HEK293 (cell line): ENCODE measurements around the gene METTL16.

Experiments used
- CTCF ChIP-seq: fragments of 450-650 bp; formaldehyde crosslinking; IDR thresholded peaks from 2 replicates; pipeline ENCODE4 v1.5.1; 2016; ENCODE audit warnings: missing biosample characterization, missing genetic modification characterization
- KLF1 ChIP-seq: fragments of 450-650 bp; formaldehyde crosslinking; IDR thresholded peaks from 2 replicates; pipeline ENCODE4 v1.5.1; 2016; ENCODE audit warnings: missing biosample characterization, missing genetic modification characterization
- MZF1 ChIP-seq: fragments of 450-650 bp; formaldehyde crosslinking; IDR thresholded peaks from 2 replicates; pipeline ENCODE4 v1.5.1; 2017; ENCODE audit warnings: missing biosample characterization, missing genetic modification characterization, borderline replicate concordance
- PRDM4 ChIP-seq: fragments of 450-650 bp; formaldehyde crosslinking; IDR thresholded peaks from 2 replicates; pipeline ENCODE4 v1.5.1; 2017; ENCODE audit warnings: missing biosample characterization, missing genetic modification characterization
- SALL2 ChIP-seq: fragments of 450-650 bp; formaldehyde crosslinking; IDR thresholded peaks from 2 replicates; pipeline ENCODE4 v1.5.0; 2017; ENCODE audit warnings: missing biosample characterization, mild to moderate bottlenecking, missing genetic modification characterization, borderline replicate concordance
- ZNF266 ChIP-seq: fragments of 450-650 bp; formaldehyde crosslinking; IDR thresholded peaks from 2 replicates; pipeline ENCODE4 v1.5.1; 2016; ENCODE audit warnings: missing biosample characterization, missing genetic modification characterization, low read depth
- ZNF37A ChIP-seq: fragments of 450-650 bp; IDR thresholded peaks from 2 replicates; pipeline ENCODE4 v1.5.1; 2018; ENCODE audit warnings: missing biosample characterization, missing genetic modification characterization
- ZNF404 ChIP-seq: fragments of 450-650 bp; formaldehyde crosslinking; IDR thresholded peaks from 2 replicates; pipeline ENCODE4 v1.5.1; 2017; ENCODE audit warnings: missing biosample characterization, missing genetic modification characterization
- ZNF501 ChIP-seq: fragments of 450-650 bp; formaldehyde crosslinking; IDR thresholded peaks from 2 replicates; pipeline ENCODE4 v1.5.1; 2016; ENCODE audit warnings: missing biosample characterization, missing genetic modification characterization
- ZNF610 ChIP-seq: fragments of 450-650 bp; formaldehyde crosslinking; IDR thresholded peaks from 2 replicates; pipeline ENCODE4 v1.5.1; 2016; ENCODE audit warnings: missing biosample characterization, missing genetic modification characterization, borderline replicate concordance
- TF ChIP-seq, protein P1 (sequence below): fragments of 450-650 bp; formaldehyde crosslinking; IDR thresholded peaks from 2 replicates; pipeline ENCODE4 v1.5.1; 2017; ENCODE audit warnings: missing biosample characterization, missing genetic modification characterization
- TF ChIP-seq, protein P2 (sequence below): fragments of 450-650 bp; formaldehyde crosslinking; IDR thresholded peaks from 2 replicates; pipeline ENCODE4 v1.5.1; 2016; ENCODE audit warnings: missing biosample characterization, missing genetic modification characterization
- TF ChIP-seq, protein P3 (sequence below): fragments of 450-650 bp; formaldehyde crosslinking; IDR thresholded peaks from 2 replicates; pipeline ENCODE4 v1.5.1; 2016; ENCODE audit warnings: missing biosample characterization, missing genetic modification characterization

DNA sequence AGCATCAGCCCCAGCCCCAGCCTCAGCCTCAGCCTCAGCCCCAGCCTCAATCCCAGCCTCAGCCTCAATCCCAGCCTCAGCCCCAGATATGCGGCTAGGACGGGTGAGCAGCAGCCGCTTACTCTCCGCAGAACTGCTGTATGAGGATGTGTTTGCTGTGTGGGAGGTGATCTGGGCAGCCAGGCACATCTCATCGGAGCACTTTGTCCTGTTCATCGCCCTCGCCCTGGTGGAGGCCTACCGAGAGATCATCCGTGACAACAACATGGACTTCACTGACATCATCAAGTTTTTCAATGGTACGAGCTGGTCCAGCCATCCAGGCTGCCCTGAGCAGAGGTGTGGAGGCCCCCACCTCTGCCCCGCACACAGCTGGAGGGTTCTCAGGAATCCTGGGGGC is 132.8 kb downstream of the METTL16 start:
- no peak for TF ChIP-seq CTCF (tag by site-specific recombination)
- TF ChIP-seq, protein P1, sequence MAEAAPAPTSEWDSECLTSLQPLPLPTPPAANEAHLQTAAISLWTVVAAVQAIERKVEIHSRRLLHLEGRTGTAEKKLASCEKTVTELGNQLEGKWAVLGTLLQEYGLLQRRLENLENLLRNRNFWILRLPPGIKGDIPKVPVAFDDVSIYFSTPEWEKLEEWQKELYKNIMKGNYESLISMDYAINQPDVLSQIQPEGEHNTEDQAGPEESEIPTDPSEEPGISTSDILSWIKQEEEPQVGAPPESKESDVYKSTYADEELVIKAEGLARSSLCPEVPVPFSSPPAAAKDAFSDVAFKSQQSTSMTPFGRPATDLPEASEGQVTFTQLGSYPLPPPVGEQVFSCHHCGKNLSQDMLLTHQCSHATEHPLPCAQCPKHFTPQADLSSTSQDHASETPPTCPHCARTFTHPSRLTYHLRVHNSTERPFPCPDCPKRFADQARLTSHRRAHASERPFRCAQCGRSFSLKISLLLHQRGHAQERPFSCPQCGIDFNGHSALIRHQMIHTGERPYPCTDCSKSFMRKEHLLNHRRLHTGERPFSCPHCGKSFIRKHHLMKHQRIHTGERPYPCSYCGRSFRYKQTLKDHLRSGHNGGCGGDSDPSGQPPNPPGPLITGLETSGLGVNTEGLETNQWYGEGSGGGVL (tag by site-specific recombination): no peak
- TF ChIP-seq KLF1: no peak
- TF ChIP-seq, protein P2, sequence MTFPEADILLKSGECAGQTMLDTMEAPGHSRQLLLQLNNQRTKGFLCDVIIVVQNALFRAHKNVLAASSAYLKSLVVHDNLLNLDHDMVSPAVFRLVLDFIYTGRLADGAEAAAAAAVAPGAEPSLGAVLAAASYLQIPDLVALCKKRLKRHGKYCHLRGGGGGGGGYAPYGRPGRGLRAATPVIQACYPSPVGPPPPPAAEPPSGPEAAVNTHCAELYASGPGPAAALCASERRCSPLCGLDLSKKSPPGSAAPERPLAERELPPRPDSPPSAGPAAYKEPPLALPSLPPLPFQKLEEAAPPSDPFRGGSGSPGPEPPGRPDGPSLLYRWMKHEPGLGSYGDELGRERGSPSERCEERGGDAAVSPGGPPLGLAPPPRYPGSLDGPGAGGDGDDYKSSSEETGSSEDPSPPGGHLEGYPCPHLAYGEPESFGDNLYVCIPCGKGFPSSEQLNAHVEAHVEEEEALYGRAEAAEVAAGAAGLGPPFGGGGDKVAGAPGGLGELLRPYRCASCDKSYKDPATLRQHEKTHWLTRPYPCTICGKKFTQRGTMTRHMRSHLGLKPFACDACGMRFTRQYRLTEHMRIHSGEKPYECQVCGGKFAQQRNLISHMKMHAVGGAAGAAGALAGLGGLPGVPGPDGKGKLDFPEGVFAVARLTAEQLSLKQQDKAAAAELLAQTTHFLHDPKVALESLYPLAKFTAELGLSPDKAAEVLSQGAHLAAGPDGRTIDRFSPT: no peak
- TF ChIP-seq PRDM4 (tag by site-specific recombination): no peak
- TF ChIP-seq, protein P3, sequence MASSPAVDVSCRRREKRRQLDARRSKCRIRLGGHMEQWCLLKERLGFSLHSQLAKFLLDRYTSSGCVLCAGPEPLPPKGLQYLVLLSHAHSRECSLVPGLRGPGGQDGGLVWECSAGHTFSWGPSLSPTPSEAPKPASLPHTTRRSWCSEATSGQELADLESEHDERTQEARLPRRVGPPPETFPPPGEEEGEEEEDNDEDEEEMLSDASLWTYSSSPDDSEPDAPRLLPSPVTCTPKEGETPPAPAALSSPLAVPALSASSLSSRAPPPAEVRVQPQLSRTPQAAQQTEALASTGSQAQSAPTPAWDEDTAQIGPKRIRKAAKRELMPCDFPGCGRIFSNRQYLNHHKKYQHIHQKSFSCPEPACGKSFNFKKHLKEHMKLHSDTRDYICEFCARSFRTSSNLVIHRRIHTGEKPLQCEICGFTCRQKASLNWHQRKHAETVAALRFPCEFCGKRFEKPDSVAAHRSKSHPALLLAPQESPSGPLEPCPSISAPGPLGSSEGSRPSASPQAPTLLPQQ: no peak
- TF ChIP-seq ZNF266 (tag by site-specific recombination): no peak
- TF ChIP-seq ZNF404 (tag by site-specific recombination): no peak
- no peak for TF ChIP-seq MZF1 (tag by site-specific recombination)
- no peak for TF ChIP-seq SALL2 (tag by site-specific recombination)
- TF ChIP-seq ZNF37A (tag by site-specific recombination): no peak
- TF ChIP-seq ZNF610 (tag by site-specific recombination): no peak
- no peak for TF ChIP-seq ZNF501 (tag by site-specific recombination)
